Activated naive CD8-positive, alpha-beta T cell treated with anti-CD3 and anti-CD28 coated beads, Interleukin-2, amount 10 ng/mL, durations not matched to agents 7 days and 5 days (primary cell): ENCODE measurements around the gene JARID2. TPM values are rescaled to one million over a fixed set of nuclear protein-coding genes. Genes with fewer than 3 reads are reported as not detected.
A peak's percentile ranks its signal among the peaks of the same experiment; 100 is the strongest.

Experiments used
- ATAC-seq: fragments of 150-1000 bp; cut with Tn5 transposase; one replicate; pipeline ENCODE4 v1.10.0; 2021; ENCODE audit warnings: low read depth, moderate library complexity
- POLR2A ChIA-PET: fragments of 350-600 bp; sonication (Branson Sonifier 250); formaldehyde crosslinking; loops from one replicate; lab custom pipeline; 2021; ENCODE audit warnings: antibody characterized with exemption; lab: Charles Lee
- DNase-seq: peaks from one replicate; pipeline ENCODE4 v3.0.0; 2021
- H3K27ac Mint-ChIP-seq: one replicate; pipeline ENCODE4 v1.8.0; 2022; ENCODE audit warnings: mild to moderate bottlenecking, mixed read lengths
- H3K27me3 Mint-ChIP-seq: one replicate; pipeline ENCODE4 v1.8.0; 2022; ENCODE audit warnings: mild to moderate bottlenecking, moderate library complexity, mixed read lengths
- H3K36me3 Mint-ChIP-seq: one replicate; pipeline ENCODE4 v1.8.0; 2021; ENCODE audit warnings: mild to moderate bottlenecking, mixed read lengths
- H3K4me1 Mint-ChIP-seq: one replicate; pipeline ENCODE4 v1.8.0; 2021; ENCODE audit warnings: mixed read lengths
- H3K4me3 Mint-ChIP-seq: one replicate; pipeline ENCODE4 v1.8.0; 2022; ENCODE audit warnings: mild to moderate bottlenecking, moderate library complexity, mixed read lengths
- H3K9me3 Mint-ChIP-seq: one replicate; pipeline ENCODE4 v1.8.0; 2021; ENCODE audit warnings: mixed read lengths
- total RNA-seq, 2 experiments: library from RNA; stranded (reverse); gene quantifications; one replicate each; pipeline ENCODE4 v1.2.3, GENCODE V29; 2021

The JARID2 gene
- 10 to 100 TPM; 30.0 to 31.5 TPM for total RNA-seq

DNA sequence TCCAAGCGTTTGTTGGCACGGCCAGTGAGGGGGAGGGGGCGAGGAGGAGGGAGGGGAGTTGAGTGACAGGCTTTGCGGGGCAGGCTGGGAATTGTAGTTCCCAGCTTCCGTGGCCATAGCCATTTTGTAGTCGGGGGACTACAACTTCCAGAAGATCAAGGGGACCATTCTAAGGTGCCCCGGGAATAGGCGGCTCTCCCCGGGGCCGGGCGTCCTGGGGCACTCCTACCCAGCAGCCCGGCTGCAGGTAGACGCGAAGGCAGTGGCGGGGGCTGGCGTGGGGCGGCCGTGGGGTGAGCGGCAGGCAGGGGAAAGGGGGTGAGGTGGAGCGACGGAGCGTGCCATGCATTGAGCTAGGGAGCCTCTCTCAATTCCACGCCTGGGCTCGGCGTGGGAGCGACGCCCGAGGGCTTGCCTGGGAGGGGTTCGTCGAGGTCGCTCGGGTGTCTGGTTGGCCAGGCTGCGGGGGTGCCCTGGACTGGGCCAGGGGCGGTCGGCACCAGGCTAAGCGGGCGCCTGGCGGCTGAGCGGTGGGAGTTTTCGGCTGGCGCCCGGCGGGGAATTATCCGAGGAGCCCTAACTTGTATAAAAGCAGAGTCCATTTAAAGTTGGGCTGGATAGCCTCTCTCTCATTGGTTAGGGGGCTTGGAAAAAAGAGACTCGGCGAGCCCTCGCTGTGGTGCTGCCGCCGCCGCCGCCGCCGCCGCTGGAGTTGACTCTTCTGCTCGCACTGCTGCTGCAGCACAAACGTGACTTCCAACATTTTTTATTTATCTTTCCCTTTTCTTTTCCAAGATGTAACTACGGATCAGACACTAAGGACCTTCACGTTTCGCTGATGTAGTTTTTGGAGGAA is at the start of gene JARID2:
Gene JARID2 (plus strand): TSS at position 709 of the 856 bp plus-strand sequence. CDS start 471 bp downstream, outside the sequence.
- Mint-ChIP-seq H3K27ac (peak within 1 kb of the TSS; percentile 100), H3K4me3 (peak within 1 kb of the TSS; percentile 93), H3K27me3 (no peaks in the 10 kb centered on the region), H3K36me3 (peaks cover 4% of the 10 kb centered on the region), H3K4me1 (peaks cover 18% of the 10 kb centered on the region), H3K9me3 (no peaks in the 10 kb centered on the region)
- POLR2A ChIA-PET, result interaction anchor here (0.6 to 1.2 kb wide), 5 partner anchors 25 to 200 kb away, joined by 3 to 6 read pairs (median 3); no protein-coding TSS in a partner anchor
- ATAC-seq (peak; percentile 43), DNase-seq (peak; percentile 92)

DNA sequence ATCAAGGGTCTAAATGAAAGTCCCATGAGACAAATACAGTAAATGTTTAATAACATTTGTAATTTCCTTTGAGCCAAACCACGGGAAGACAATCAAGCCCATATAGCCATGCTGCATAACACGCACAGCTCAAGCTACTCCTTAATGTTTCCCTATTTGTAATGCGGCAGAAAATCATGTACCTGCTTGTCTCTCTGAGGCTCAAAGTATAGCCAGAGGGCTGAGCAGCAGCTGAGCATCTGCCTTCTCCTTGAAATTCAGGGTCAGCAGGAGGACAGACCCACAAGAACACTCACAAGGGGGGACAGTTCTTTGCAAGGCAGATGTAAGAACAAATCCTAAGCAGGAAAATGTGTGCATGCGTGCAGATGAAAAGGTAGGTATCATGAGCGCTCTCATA is 45.8 kb upstream of the JARID2 start:
- H3K27ac Mint-ChIP-seq, result no peak overlapping the region
- H3K4me3 Mint-ChIP-seq, result no peak overlapping the region
- DNase-seq, result no peak
- ATAC-seq, result no peak
- no peaks in the 10 kb centered on the region for H3K36me3 Mint-ChIP-seq
- no peaks in the 10 kb centered on the region for H3K4me1 Mint-ChIP-seq
- POLR2A ChIA-PET, result no interaction called here
- peaks cover 5% of the 10 kb centered on the region for H3K27me3 Mint-ChIP-seq
- H3K9me3 Mint-ChIP-seq, result no peaks in the 10 kb centered on the region

DNA sequence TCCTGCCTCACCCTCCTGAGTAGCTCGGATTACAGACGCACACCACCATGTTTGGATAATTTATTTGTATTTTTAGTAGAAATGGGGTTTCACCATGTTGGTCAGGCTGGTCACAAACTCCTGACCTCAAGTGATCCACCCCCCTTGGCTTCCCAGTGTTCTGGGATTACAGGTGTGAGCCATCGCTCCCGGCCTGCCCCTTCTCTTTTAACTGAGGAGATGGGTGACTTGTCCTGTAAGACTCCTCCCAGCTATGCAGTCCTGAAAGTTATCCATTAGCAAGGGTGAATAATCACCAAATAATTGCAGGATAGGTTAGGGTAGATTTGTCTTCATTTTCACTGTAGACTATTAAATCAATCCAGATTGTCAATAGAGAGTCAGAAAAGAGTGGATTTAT is 40.5 kb upstream of the JARID2 start:
- Mint-ChIP-seq H3K27ac (no peak overlapping the region), H3K36me3 (peaks cover 1% of the 10 kb centered on the region), H3K4me3 (no peak overlapping the region), H3K27me3 (peaks cover 2% of the 10 kb centered on the region), H3K9me3 (peaks cover 4% of the 10 kb centered on the region), H3K4me1 (no peaks in the 10 kb centered on the region)
- ATAC-seq (no peak), DNase-seq (no peak)
- POLR2A ChIA-PET, result no interaction called here

DNA sequence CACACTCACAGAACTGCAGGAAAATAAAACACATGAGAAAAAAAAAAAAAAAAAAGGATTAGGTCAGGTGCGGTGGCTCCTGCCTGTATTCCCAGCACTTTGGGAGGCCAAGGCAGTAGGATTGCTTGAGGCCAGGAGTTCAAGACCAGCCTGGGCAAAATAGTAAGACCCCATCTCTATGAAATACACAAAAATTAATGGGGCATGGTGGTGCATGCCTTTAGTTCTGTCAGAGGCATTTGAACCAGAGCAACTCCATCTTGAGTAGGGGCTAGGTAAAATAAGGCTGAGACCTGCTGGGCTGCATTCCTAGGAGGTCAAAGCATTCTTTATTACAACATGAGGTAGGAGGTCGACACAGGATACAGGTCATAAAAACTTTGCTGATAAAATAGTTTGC is 39.0 kb upstream of the JARID2 start:
- POLR2A ChIA-PET, result no interaction called here
- Mint-ChIP-seq H3K9me3 (peaks cover 7% of the 10 kb centered on the region), H3K27me3 (no peaks in the 10 kb centered on the region), H3K4me3 (no peak overlapping the region), H3K36me3 (peaks cover 1% of the 10 kb centered on the region), H3K27ac (no peak overlapping the region), H3K4me1 (no peaks in the 10 kb centered on the region)
- ATAC-seq (no peak), DNase-seq (no peak)

DNA sequence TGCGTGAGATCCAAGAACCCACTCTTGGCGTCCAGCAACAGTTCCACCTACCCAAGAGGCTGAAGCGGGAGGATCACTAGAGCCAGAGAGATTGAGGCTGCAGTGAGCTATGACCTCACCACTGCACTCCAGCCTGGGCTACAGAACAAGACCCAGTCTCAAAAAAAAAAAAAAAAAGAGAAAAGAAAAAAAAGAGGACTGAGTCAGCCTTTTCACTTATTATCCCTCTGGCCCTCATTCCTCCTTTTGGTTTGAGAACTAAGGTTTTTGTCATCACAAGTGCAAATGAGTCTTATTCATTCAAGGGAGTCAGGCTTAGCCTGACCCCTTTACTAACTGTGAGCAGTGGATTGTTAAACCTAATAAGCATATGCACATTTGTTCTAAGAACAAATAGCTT is 37.9 kb upstream of the JARID2 start:
- H3K27me3 Mint-ChIP-seq, result no peaks in the 10 kb centered on the region
- no peak for DNase-seq
- POLR2A ChIA-PET, result interaction anchor here (0.7 kb wide), 1 partner anchor 240 kb away, joined by 5 read pairs; no protein-coding TSS in a partner anchor
- peaks cover 1% of the 10 kb centered on the region for H3K36me3 Mint-ChIP-seq
- H3K4me3 Mint-ChIP-seq, result no peak overlapping the region
- H3K9me3 Mint-ChIP-seq, result peaks cover 7% of the 10 kb centered on the region
- H3K27ac Mint-ChIP-seq, result no peak overlapping the region
- no peak for ATAC-seq
- H3K4me1 Mint-ChIP-seq, result no peaks in the 10 kb centered on the region

DNA sequence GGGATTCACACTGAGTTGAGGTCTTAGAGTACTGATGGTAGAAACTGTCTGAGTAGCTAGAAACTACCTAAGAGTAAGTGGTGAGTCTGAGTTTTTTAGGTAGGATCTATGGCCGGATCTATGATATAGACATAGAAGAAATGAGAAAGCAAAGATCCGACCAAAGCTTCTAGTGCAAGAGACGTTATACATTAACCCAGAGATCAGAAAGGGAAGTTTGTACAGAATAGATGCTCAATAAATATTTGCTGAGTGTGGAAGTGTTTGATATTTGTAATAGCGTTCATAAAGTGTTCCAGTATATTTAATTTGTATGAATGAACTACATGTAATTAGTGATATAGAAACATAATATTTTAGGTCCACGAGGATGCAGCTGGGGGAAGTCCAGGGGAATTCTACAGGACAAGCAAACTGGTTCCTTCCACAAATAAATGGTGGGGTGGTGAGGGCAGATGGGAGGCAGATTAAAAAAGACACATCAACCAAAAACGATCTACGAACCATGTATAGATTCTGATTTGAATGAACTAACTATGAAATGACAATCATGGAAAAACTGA is 31.9 kb upstream of the JARID2 start:
- no peak overlapping the region for H3K27ac Mint-ChIP-seq
- DNase-seq (no peak), ATAC-seq (no peak)
- H3K4me1 Mint-ChIP-seq, result no peaks in the 10 kb centered on the region
- peaks cover 7% of the 10 kb centered on the region for H3K9me3 Mint-ChIP-seq
- no peaks in the 10 kb centered on the region for H3K27me3 Mint-ChIP-seq
- POLR2A ChIA-PET, result no interaction called here
- no peak overlapping the region for H3K4me3 Mint-ChIP-seq
- H3K36me3 Mint-ChIP-seq, result peaks cover 1% of the 10 kb centered on the region

DNA sequence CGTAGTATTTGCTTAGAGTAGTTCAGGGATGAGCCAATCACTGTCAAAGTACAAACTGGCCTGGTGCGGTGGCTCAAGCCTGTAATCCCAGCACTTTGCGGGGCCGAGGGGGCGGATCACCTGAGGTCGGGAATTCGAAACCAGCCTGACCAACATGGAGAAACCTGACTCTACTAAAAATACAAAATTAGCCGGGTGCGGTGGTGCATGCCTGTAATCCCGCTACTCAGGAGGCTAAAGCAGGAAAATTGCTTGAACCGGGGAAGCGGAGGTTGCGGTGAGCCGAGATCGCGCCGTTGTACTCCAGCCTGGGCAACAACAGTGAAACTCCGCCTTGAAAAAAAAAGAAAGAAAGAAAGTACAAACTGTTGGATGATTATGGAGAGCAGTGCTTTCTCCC is 27.5 kb upstream of the JARID2 start:
- Mint-ChIP-seq H3K36me3 (no peaks in the 10 kb centered on the region), H3K9me3 (no peaks in the 10 kb centered on the region), H3K4me3 (no peak overlapping the region), H3K27ac (no peak overlapping the region), H3K4me1 (no peaks in the 10 kb centered on the region), H3K27me3 (no peaks in the 10 kb centered on the region)
- no peak for ATAC-seq
- POLR2A ChIA-PET, result no interaction called here
- no peak for DNase-seq

DNA sequence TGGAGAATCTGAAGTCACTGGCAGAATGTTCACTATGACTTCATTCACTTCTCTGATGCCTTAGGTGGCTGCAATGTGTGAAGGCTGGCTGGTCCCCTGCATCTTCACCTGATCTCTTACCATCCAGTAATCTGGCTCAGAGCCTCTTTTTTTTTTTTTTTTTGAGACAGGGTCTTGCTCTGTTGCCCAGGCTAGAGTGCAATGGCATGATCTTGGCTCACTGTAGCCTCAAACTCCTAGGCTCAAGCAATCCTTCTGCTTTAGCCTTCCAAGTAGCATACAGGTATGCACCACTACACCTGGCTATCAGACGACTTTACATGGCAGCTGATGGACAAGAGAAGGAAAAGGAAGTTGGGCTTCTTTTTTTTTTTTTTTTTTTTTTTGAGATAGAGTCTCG is 25.8 kb upstream of the JARID2 start:
- Mint-ChIP-seq H3K9me3 (no peaks in the 10 kb centered on the region), H3K4me1 (no peaks in the 10 kb centered on the region), H3K27me3 (no peaks in the 10 kb centered on the region), H3K27ac (no peak overlapping the region), H3K36me3 (no peaks in the 10 kb centered on the region), H3K4me3 (no peak overlapping the region)
- no peak for ATAC-seq
- DNase-seq, result no peak
- POLR2A ChIA-PET, result interaction anchor here (0.7 kb wide), 2 partner anchors 15 to 29 kb away, joined by 3 to 6 read pairs; no protein-coding TSS in a partner anchor

DNA sequence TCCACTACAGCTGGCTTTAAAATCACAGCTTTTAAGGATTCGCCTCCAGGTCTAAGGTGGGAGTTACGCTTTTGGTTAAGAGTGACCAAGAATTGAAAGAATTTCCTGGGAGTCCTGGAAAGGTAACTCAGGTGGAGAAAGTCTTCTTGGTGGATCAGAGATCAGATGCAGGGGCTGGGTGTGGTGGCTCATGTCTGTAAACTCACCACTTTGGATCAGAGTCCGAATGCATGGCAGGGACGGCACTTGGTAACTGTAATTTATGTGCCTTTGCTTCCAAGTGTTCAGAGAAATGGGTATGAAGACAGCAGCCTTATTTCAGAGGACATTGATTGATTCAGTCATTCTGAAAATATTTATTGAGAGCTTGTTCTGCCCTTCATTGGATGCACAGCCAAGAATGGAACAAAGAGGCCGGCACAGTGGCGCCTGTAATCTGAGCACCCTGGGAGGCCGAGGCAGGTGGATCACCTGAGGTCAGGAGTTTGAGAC is 18.0 kb upstream of the JARID2 start:
- no peak for ATAC-seq
- no peaks in the 10 kb centered on the region for H3K9me3 Mint-ChIP-seq
- POLR2A ChIA-PET, result no interaction called here

DNA sequence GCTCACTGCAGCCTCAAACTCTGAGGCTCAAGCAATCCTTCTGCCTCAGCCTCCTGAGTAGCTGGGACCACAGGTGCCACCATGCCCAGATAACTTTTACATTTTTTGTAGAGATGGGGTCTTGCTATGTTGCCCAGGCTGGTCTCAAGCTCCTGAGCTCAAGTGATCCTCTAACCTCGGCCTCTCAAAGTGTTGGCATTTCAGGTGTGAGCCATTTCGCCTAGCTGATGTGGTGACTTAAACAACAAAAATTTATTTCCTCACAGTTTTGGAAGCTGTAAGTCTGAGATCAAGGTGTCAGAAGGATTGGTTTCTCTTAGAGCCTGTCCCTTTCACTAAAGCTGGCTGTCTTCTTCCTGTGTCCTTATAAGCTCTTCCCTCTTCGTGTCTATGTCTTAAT is 15.0 kb upstream of the JARID2 start:
- Mint-ChIP-seq H3K36me3 (no peaks in the 10 kb centered on the region), H3K9me3 (no peaks in the 10 kb centered on the region), H3K27ac (no peak overlapping the region), H3K4me1 (no peaks in the 10 kb centered on the region), H3K4me3 (no peak overlapping the region), H3K27me3 (peaks cover 4% of the 10 kb centered on the region)
- no peak for ATAC-seq
- DNase-seq, result no peak
- POLR2A ChIA-PET, result no interaction called here

More for the DNA sequence above, 18.0 kb upstream of the JARID2 start:
- H3K4me3 Mint-ChIP-seq, result no peak overlapping the region
- H3K36me3 Mint-ChIP-seq, result no peaks in the 10 kb centered on the region
- no peak overlapping the region for H3K27ac Mint-ChIP-seq
- H3K27me3 Mint-ChIP-seq, result peaks cover 4% of the 10 kb centered on the region
- no peak for DNase-seq
- H3K4me1 Mint-ChIP-seq, result no peaks in the 10 kb centered on the region

DNA sequence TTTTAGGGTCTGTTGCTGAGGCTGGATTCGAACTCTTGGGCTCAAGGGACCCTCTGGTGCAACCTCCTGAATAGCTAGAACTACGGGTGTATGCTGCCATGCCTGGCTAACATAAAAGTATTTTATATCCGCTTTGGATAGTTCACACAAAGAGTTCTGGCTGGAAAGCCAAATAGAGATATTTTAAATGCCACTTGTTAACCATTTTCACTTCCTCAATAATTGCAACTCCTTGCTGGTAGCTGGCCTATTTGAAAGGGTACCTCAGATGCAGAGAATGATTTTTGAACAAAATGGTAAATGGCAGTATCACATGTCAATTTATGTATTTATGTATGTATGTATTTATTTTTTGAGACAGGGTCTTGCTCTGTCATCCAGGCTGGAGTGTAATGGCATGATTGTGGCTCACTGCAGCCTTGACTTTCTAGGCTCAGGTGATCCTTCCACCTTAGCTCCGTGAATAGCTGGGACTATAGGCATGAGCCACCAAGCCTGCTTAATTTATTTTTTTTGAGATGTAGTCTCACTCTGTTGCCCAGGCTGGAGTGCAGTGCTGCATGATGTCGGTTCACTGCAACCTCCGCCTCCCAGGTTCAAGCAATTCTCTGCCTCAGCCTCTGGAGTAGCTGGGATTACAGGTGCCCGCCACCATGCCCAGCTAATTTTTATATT is 12.9 kb upstream of the JARID2 start:
- no peak for ATAC-seq
- POLR2A ChIA-PET, result no interaction called here

DNA sequence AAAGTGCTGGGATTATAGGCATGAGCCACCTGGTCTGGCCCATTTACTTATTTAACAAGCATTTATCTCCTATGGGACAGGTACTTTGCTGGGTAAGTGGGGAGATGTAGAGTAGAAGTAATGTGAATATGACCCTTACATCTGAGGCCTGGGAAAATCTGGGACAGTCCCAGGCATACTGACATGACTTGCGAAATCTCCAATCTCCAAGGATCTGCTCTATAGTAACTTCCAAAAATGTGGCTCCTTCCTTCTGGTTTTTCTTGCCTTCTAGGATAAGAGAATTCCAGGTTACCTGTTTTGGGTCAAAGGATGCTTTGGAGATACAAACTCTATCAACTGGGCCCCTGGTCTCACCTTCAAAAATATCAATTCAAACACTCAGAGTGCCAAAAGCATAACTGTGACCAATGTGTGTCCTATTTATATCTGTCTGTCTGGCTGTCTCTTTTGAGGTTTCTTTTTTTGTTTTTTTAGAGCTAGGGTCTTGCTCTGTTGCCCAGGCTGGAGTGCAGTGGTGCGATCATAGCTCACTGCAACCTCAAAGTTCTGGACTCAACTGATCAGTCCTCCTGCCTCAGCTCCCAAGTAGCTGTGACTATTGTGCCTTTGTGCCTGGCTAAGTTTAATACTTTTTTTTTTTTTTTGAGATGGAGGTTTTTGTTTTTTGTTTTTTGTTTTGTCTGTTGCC is 11.7 kb upstream of the JARID2 start:
- DNase-seq, result no peak
- H3K4me1 Mint-ChIP-seq, result no peaks in the 10 kb centered on the region
- POLR2A ChIA-PET, result no interaction called here
- H3K4me3 Mint-ChIP-seq, result no peak overlapping the region
- no peak for ATAC-seq
- H3K27ac Mint-ChIP-seq, result no peak overlapping the region
- H3K36me3 Mint-ChIP-seq, result no peaks in the 10 kb centered on the region
- no peaks in the 10 kb centered on the region for H3K9me3 Mint-ChIP-seq
- peaks cover 4% of the 10 kb centered on the region for H3K27me3 Mint-ChIP-seq

More for the DNA sequence above, 12.9 kb upstream of the JARID2 start:
- no peaks in the 10 kb centered on the region for H3K36me3 Mint-ChIP-seq
- no peak for DNase-seq
- no peak overlapping the region for H3K4me3 Mint-ChIP-seq
- H3K9me3 Mint-ChIP-seq, result no peaks in the 10 kb centered on the region
- no peaks in the 10 kb centered on the region for H3K4me1 Mint-ChIP-seq
- H3K27ac Mint-ChIP-seq, result no peak overlapping the region
- peaks cover 4% of the 10 kb centered on the region for H3K27me3 Mint-ChIP-seq
